ENCODE data around the gene PTCH1.

- TF ChIP-seq CTCF (IDR thresholded peaks at IDR 0.05) (no peak), POLR2AphosphoS5 (IDR thresholded peaks at IDR 0.05) (no peak)
Measured at GRCh38 chr9:95463148-95464060, 53.4 kb downstream of the PTCH1 start.
